GM12801 (cell line): ENCODE data around the gene XCL1.

Experiments used
- TF ChIP-seq, protein P1 (sequence below): IDR thresholded peaks from one replicate; pipeline ENCODE4 v1.5.1; 2011; ENCODE audit warnings: control low read depth; ENCODE audit not compliant: insufficient read length; ENCODE audit errors: extremely low read depth

XCL1 gene

DNA sequence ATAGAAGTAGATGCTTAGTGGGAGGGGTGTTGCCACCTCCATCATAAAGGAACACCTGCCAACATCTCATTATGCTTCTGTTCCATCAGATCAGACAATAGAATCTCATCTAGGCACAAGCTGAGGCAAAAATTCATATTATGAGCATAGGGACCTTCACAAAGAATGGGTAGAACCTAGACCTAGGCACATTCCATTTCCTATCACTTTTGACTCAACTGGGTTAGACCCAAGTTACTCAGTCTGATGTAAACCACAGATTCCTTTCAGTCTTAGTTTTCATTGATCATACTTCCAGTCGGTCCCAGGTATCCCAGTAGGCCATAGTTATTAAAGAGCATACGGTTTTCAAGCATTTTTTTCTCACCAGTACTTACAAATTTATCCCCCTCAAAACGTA, 21.7 kb downstream of the XCL1 start:
- TF ChIP-seq, protein P1, sequence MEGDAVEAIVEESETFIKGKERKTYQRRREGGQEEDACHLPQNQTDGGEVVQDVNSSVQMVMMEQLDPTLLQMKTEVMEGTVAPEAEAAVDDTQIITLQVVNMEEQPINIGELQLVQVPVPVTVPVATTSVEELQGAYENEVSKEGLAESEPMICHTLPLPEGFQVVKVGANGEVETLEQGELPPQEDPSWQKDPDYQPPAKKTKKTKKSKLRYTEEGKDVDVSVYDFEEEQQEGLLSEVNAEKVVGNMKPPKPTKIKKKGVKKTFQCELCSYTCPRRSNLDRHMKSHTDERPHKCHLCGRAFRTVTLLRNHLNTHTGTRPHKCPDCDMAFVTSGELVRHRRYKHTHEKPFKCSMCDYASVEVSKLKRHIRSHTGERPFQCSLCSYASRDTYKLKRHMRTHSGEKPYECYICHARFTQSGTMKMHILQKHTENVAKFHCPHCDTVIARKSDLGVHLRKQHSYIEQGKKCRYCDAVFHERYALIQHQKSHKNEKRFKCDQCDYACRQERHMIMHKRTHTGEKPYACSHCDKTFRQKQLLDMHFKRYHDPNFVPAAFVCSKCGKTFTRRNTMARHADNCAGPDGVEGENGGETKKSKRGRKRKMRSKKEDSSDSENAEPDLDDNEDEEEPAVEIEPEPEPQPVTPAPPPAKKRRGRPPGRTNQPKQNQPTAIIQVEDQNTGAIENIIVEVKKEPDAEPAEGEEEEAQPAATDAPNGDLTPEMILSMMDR, result no peak

DNA sequence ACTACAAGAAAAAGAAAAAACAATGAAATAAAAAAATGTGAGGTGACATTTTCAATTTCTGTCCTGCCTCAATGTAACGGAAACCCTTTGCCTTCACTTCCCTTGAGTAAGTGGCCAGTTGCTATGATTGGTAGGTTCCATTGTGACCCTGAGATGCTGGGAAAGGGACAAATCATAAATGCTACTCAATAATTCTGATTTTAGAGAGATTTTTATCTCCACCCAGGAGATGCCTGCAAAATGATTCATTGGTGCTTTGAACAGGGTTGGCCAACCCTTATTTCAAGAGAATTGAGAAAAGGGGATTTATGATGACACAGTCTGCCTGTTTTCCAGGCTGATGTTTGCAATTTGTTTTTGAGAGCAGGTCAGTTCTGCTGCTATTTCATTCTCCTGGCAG, 22.5 kb downstream of the XCL1 start:
- TF ChIP-seq, protein P1, result no peak

DNA sequence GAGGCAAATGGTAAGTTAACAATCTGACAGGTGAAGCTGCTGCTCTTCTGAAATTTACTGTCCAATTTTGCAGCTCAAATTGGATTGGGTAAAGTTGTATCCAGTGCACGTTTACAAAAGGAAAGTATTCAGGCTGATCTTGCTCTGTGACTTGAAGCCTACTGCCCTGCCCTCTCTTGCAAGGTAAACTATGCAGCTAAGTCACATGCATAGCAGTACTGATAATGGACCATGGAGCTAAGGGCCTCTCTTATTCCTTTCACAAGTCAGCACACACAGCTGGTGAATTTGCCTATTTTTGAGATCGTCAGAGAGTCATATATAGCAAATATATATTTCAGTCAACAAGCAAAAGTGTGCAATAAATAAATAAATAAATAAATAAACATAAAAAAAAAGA, 23.2 kb downstream of the XCL1 start:
- TF ChIP-seq, protein P1, result no peak

DNA sequence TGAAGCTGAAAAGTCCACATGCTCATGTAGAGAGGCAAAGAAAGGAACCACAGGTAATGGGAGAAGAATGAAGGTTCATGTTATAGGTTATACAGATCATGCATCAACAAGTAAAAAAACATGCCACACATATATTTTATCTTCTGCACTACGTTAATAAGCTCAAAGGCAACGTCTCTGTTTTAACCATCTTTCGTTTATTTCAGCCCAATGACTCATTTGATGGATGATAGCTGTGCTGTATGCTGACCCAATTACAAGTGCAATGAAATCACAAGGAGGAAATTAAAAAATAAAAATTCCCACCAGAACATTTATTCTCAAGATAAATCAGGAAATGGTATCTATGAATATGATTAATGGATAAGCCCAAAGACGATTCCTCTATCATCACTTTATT, 24.6 kb downstream of the XCL1 start:
- TF ChIP-seq, protein P1, result no peak

DNA sequence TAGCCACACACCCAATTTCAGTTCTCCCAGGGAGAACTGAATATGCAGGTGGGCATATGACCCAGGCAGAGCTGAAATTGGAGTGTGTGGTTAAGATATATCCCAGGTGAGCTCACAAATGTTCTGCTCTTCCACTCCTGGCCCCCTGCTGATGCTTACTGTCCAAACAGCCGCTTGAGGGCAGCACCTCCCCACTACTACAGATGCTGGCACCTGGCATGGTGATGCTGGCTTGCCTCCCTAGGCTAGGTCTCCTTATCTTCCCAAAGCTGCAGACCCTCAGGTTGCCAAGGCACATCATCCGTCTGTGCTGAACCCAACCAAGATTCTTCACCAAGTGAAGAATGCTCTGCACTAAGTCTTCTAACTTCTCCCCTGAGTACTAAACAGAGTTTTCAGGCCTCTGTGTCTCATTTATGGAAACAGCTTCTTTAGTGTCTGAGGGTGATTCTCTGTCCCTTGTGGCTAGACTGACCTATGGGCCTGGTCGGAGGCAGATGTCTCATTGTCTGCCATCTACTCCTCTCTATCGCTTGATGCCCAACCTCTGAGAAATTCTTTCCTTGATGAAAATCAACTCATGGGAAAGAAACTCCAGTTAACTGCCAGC, 27.2 kb downstream of the XCL1 start:
- TF ChIP-seq, protein P1, result no peak

DNA sequence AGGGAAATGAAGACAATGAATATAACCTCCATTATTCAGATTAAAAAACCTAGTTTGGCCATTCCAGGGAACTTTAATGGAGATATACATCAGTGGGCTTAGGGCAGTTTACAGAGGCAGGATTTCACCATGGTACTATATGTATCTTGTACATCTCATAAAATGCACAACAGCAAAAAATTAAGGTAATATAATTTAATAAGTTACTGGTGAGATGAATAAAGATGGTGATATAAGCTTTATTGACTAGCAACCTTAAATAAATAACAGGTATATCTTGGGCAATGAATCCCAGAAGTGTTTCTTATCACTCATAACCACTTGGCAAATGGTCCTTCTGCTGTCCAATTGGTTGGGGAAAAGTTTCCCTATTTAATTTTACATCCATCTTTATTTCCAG, 29.0 kb downstream of the XCL1 start:
- TF ChIP-seq, protein P1, result no peak

DNA sequence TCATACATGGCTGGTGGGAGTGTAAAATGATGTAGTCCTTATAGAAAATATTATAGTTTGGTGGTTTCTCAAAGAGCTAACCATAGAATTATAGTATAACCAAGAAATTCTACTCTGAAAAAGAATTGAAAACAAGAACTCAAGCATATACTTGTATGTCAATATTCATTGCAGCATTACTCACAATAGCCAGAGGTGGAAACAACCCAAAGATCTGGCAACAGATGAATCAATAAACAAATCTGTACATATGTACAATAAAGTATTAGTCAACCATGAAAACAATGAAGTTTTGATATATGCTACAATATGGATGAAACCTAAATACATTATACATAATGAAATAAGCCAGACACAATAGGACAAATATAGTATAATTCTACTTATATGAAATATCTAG, 29.7 kb downstream of the XCL1 start:
- TF ChIP-seq, protein P1, result no peak
